Uterus (tissue), 2 donors: ENCODE measurements around the gene ARL4D.

Source experiments
- POLR2A ChIP-seq, 2 donors: fragments of 450-650 bp; IDR thresholded peaks; one replicate each; pipeline ENCODE4 v1.6.1; 2016; ENCODE audit warnings: antibody characterized with exemption in 2 of 2, mild to moderate bottlenecking in 1 of 2, moderate library complexity in 1 of 2
- TF ChIP-seq, protein P1 (sequence below), 4 experiments: fragments of 200-600 bp in 2 of 4; fragments of 450-650 bp in 2 of 4; sonication (generic) in 2 of 4; IDR thresholded peaks; one replicate each; pipeline ENCODE4 v1.5.1; 2016 to 2019; ENCODE audit warnings: antibody characterized with exemption in 4 of 4, mild to moderate bottlenecking in 2 of 4, moderate library complexity in 1 of 4

DNA sequence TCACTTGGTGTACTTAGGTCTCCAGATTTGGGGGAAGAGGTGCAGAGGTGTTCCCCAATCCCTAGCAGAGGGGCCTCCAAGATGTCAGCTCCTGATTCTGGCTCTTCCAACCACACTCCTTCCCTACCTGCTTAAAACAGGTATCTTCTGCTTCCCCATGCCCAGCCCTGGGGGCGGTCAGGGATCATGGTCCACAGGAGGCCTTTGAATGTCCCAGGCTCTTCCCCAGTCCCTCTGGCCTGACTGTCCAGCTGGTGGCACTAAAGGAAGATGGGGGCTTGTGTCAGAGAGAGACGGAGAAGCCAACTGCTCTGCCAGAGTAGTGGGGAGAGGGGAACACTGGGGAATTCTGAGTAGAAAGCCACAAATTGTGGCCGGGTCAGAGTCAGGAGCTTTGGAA, 3.8 kb downstream of the ARL4D start:
- TF ChIP-seq, protein P1, sequence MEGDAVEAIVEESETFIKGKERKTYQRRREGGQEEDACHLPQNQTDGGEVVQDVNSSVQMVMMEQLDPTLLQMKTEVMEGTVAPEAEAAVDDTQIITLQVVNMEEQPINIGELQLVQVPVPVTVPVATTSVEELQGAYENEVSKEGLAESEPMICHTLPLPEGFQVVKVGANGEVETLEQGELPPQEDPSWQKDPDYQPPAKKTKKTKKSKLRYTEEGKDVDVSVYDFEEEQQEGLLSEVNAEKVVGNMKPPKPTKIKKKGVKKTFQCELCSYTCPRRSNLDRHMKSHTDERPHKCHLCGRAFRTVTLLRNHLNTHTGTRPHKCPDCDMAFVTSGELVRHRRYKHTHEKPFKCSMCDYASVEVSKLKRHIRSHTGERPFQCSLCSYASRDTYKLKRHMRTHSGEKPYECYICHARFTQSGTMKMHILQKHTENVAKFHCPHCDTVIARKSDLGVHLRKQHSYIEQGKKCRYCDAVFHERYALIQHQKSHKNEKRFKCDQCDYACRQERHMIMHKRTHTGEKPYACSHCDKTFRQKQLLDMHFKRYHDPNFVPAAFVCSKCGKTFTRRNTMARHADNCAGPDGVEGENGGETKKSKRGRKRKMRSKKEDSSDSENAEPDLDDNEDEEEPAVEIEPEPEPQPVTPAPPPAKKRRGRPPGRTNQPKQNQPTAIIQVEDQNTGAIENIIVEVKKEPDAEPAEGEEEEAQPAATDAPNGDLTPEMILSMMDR (IDR thresholded peaks at IDR 0.05) = no peak
- no peak for TF ChIP-seq POLR2A (IDR thresholded peaks at IDR 0.05)
